Activated CD8-positive, alpha-beta memory T cell treated with anti-CD3 and anti-CD28 coated beads for 48 hours (primary cell): ENCODE data around the gene IGIP.

Experiments
- DNase-seq, 3 experiments: peaks; one replicate each; pipeline ENCODE4 v3.0.0-alpha.2; 2020; ENCODE audit warnings: low read depth in 2 of 3, low spot score in 2 of 3

Gene IGIP

DNA sequence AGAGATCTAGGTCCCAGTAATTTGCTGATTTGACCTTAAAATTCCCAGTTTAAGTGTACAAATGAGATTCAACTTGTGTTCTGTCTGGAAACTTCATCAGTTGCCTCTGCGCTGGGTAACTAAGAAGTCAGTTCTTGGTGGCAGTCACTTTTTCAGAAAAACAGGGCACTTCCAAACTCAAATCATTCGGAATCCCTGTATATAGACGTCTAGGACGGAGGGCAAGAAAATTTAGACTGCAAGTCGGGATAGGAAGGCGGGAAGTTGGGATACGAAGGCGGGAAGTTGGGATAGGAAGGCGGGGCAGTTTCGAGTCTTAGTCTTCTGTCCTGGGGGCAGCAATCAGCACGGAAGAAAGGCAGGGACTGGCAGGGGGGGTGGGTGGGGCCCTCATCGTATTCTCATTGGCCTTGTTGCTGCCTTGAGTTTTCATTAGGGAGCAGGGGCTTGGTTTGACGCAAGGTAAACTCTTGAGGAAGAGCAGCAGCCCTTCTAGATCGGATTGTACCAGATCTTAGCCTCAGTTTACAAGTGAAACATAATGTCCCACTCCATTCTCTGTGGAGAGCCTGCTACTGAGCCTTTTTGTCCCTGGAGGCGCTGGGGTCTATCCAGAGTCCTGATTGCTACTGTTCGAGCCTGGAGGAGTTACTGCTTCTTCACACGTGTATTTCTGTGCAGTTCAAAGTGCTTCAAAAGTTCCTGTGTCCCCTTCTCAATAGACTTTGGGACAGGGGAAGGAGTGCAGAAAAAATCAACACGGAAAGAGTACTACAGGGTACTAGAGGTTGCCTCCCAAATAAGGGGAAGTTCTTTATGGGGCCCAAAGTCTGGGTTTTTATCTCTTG is 14.5 kb upstream of the IGIP start:
- no peak for DNase-seq

DNA sequence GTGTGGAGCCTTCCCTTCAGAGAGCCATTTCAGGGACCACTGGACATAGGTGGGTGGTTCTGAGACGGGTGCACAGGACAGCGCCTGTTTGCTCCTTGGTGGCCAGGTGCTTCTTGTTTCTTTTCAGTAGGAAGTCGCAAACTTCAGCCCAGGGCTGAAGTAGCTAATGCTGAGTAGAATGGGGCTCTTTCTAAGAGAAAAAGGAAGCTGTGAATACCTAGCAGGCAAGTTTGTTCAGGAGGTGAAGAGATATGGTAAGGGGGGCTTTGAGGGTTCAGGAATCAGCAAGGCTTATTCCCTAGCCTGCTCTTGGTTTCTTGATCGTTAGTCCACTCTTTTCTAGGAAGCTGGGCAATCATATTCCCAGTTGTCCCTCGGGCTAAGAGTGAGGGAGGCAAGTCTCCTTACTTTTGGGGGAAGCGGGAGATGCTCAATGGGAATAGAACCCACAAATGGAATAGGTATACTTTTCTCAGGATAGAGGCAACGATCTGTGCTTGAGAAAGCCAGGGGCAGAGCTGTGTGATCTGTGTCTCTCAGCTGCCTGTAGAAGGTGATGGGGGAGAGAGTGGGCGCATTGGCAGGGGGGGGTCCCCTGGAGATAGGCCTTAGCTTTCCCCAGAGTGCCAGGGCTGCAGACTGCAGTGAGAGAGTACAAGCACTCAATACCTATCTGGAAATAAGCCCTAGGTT is 13.7 kb upstream of the IGIP start:
- DNase-seq: no peak

DNA sequence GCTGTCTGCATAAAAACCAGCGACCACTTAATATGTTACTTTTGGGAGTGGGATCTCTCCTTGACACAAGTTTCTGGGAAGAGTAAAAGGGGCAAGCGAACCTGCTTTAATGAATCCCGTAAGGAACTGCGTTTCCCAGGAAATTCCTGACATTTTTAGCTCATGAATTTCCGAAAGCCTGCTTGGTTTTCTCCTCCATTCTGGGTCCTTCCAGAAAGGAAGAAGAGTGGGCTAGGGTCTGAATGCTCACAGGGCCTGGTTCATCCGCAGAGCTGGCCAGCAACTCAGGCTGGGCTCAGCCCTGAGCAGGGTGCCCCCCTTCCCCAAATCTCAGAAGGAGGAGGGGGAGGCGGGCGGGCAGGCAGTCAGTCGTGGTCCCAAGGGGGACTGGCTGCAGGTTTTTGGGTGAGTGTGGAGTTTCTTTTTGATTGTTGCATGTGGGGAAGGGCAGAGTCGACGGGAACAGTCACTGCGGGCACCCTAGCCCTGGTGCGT is 13.0 kb upstream of the IGIP start:
- no peak for DNase-seq

DNA sequence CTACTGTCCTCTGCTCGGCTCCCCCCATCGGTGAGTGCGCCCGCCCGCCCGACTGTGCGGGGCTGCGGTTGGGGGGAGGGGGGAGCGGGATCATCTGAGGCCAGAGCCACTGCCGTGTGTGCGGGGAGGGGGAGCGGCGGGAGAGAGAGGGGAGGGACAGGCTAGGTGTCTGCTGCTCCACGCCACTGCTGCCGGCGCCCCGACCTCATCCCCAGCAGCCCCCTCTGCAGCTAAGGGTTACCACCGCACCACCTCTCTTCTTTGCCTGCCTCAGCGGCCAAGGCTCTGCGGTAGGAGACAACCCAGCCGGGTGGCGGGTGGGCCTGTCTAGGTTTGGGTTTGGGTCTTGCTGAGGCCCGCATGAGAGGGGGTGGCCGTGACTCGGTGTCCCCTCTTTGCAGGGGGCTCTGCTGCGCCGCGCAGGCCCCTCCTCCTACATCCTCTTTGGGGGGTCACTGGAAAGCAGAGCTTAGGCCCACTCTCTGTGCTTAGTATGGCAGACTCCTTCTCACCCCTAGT is 12.5 kb upstream of the IGIP start:
- peak in 1 of 3 experiments; percentile 3 for DNase-seq

DNA sequence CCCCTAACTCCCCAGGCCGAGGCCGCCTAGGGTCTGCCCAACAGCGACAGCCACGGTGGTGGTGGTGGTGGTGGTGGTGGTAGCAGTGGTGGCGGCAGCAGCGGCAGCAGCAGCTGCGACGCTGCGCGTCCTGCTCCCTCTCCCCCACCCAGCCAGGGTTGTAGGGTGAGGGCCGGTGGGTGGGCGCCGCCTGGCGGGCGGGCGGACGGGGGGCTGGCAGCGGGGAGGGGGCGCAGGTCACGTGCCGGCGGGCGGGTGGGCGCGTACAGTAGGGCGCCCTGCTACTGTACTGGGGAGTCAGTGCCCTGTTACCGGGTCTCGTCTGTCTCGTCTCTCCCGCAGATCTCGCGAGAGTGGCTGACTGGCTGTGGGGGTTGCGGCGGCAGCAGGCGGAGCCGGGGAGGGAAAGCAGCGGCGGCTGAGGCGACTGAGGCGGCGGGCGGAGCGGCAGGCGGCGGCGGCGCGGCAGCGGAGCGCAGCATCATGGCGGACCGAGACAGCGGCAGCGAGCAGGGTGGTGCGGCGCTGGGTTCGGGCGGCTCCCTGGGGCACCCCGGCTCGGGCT is 12.0 kb upstream of the IGIP start, which contains the start of gene PURA:
TSS of gene PURA (plus strand) at position 411 of the 565 bp plus-strand sequence. CDS start at position 484, 73 bp downstream.
- DNase-seq: peak; percentile 87 to 92 (median 88)

DNA sequence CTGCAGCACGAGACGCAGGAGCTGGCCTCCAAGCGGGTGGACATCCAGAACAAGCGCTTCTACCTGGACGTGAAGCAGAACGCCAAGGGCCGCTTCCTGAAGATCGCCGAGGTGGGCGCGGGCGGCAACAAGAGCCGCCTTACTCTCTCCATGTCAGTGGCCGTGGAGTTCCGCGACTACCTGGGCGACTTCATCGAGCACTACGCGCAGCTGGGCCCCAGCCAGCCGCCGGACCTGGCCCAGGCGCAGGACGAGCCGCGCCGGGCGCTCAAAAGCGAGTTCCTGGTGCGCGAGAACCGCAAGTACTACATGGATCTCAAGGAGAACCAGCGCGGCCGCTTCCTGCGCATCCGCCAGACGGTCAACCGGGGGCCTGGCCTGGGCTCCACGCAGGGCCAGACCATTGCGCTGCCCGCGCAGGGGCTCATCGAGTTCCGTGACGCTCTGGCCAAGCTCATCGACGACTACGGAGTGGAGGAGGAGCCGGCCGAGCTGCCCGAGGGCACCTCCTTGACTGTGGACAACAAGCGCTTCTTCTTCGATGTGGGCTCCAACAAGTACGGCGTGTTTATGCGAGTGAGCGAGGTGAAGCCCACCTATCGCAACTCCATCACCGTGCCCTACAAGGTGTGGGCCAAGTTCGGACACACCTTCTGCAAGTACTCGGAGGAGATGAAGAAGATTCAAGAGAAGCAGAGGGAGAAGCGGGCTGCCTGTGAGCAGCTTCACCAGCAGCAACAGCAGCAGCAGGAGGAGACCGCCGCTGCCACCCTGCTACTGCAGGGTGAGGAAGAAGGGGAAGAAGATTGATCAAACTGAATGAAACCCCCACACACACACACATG is 11.2 kb upstream of the IGIP start:
- DNase-seq: peak; percentile 14 to 39 (median 17)

DNA sequence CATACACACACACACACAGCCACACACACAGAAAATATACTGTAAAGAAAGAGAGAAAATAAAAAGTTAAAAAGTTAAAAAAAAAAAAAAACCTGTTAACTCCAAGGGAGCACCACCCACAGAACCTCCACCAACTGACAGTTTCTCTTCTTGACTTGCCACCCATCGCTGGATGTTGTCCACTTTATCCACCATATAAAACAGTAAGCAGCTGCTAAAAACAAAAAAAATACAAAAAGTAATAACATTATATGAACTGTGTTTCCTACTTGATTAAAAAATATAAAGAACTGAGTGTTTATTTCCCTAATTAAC is 10.6 kb upstream of the IGIP start:
- DNase-seq: no peak

DNA sequence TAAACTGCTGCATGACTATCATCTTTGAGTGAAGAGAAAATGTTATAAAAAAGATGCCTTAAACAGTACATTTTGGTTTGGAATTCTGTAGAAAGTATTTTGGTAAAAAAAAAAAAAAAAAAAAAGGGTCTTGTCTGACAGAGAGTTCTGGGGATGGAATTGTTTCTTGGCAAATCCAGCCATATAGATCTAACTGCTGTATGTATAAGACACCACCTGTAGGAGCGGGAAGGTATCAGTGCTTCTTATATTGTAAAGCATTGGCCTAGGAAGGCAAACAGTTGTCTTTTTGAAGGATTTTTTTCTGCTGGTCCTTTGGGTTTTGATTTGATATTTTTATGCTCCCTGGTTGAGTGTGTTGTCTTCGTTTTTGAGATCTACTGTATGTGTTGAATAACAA is 9.0 kb upstream of the IGIP start:
- DNase-seq: no peak

DNA sequence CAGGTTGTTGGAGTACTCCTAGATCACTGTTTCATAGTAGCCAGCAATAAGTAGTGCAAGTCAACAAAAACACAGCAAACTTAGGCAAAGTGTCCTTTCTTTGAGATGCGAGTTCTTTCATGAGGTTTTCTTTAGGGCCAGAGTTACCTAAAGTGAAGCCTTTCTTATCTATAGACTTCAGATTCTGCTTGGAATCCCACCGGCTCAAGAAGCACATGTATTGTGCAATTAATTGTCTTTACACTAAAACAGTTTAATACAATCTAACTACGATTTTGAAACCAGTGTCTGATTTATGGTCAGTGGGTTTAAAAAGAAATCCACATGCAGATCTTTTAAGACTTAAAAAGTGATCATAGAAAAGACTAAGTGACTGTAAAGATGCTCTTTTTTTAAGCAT is 8.2 kb upstream of the IGIP start:
- no peak for DNase-seq

DNA sequence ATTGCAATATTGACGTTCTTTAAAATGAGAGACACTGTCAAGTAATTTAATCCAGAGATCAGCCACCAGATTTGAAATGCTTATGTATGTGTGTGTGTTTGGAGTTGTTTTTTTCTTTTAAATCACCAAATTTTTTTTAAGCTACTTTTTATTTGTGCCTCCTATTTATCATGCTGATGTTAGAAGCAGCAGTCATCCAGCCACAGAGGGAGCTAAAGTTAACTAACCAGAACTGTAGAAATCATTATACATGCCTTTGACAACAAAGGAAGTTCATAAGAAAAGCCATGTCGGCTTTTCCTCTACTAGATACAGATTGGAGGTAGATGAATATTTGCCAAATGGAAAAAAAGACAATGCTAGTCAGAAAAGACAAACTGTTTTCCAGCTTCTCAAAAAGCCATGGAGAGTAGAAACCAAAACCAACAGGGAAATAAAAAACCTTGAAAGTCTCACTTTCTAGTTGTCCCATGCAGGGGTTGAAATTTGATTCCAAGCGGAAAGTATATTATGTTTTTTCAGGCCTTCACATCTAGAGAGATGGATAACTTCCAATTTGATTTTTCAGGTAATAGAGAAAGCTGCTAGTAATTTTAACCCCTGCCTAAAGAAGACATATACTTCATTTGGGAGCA is 7.3 kb upstream of the IGIP start:
- DNase-seq: no peak

DNA sequence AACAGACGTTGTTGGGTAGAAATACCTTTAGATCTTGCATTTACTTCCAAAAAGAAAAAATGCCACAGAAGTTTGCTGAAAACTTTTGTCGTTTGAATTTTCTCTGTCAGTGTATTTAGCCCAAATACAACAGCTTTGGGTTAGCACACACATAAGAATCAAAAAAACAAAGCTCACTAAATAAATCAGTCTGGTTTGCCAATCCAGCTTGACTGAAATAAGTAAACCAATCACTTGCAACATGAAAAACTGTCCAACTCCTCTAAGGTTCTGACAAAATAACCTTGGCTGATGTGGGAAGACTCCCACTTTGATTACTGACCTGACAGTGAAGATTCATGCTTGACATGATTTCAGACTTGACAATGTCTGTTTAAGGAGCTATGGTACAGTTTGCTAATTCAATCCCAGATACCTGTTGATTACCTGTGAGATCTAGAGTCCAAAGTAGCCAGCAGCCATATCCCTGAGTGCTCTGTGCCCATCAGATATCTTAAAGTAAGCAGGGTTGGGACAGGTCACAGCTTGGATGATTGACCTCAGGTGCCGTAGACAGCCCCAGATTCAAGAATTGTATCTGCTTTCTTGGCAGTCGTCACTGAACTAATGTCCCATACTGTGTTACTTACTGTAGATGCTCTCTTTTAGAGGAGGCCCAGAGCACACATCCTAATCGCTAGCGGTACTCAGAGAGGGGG is 727 bp downstream of the IGIP start:
- no peak for DNase-seq

DNA sequence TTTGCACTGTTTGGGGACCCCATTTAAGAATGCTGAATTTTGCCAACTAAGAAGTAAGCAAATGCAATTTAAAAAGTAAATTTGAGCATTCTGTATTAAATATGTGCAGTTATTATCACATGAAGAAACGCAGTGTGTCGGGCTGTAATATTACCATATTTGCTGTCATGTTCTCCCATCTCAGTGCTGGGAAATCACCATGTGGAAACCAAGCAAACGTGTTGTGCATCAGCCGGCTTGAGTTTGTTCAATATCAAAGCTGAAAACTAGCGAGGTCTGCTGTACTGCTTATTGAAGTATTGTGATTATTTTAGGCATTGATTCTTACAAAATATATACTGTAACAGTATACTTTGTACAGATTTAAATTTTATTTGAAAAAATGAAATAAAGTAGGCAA is 2.6 kb downstream of the IGIP start:
- DNase-seq: no peak

DNA sequence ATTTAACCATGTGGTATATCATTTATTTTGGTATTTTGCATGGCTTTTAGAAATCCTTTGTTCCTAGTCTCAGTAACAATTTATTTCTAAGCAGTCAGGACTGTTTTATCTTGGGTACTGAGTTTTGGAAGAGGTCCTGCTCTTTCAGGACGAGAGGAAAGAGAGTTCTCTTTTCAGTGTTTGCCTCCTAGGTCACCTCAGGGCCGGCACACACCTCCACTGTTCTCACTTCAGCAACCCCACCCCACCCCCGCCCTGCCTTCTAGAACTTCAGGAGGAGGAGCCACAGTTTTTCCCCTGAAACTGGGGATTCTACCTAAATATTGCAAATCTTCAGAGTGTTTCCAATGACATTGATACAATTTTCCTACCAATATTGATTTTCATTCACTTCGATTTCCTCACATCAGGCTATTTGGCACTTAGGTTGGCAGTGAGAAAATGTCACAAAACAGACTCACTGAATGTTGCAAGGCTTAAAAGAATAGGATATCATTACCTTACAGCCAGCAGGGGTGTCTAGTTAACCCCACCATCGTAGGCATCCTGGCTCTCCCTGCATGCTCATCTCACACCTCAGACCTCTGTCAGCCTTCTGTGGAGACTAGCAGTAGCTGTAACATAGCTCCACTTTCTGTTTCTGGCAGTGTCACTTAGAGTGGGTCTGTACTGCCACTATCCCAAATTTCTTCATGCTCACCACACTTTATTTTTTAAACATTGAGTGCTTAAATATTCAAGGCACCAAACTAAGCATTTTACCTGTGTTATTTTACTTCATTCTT is 5.4 kb downstream of the IGIP start:
- no peak for DNase-seq

DNA sequence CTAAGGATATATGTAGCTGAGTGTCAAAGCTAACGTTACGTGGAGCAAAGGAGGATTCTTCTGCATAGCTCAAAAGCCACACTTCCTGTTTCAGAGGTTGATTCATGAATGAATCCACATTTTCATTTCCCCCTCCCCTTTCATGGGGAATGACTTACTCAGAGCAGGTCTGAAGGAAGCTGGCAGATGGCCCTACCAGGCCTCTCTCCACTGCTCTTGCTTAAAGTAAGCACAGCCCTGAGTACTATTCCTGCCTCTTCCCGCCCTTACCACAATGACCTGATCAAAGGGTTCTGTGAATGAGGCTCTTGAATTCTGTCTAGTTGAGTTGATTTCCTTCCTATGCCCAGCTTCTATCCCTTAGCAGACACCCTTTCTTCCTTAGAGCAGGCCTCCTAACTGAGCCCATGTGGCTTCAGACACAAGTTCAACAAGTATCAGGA is 6.3 kb downstream of the IGIP start:
- no peak for DNase-seq

DNA sequence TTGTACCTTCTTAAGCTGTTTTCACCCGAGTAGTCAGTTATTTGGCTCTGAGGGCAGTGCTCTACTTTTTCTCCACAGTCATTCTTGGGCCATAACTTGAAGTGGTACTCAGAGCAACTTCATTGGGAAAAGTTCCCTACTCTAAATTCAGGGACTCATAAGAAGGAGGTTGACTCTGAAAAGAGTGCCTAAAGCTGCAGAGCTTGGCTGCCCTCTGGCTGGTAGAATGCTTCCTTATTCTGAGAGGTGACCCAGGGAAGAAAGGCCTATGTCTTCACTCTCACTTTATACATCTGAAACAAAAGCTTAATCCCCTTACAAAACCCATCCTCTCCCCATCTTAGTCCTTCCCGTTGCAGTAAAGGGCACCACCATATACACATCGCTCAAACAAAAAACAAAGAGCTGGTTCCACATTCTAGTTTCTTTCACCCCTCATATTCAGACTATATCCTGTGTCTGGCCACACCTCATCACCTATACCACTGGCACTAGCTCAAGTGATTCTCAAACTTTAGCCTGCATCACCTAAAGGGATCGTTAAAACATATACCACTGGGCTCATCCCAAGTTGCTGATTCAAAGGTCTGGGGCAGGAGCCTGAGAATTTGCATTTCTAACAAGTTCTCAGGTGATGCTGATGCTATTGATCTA is 7.9 kb downstream of the IGIP start:
- DNase-seq: no peak

DNA sequence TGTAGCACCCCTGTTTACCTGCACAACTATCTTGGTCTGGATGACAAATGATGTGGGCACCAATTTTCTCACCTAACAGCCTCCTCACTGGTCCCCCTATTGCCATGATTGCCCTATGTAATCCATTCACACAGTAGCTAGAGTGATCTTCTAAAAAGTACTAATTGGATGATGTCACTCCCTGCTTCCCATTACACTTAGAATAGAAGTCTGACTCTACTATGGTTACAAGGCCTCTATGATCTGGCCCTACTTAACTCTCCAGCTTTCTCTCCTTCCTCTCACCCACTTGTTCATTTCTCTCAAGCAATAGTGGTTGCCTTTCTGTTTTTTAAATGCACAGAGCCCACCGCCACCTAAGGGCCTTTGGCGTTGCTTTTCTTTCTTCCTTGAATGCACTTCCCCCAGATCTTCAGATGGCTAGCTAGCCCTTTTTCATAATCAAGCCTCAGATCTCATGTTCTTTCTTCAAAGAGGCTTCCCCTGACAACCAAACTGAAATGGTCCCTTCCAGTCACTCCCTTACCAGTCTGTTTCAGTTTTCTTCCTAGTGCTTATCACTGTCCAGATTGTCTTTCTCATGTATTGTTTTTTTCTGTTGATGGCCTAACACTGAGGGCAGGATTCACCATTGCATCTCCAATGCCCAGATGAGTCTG is 8.7 kb downstream of the IGIP start:
- no peak for DNase-seq

DNA sequence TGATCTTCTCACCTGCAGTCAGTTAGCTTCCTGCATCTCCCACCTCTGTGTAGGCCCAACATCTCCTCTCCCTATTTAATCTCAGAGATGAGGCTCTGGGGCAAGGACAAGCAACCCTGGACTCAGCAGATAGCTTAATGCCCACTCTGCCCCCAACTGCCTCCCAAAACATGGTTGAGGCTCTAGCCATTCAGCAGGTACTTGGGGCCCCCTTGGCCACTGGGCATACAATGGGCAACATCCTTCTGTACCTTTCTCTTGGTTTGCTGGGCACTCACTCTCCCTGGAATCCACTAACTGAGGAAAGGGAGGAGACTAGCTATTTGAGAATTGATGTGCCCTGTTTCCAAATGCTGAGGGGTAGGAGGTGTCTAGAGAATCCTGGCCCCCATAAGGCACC is 9.4 kb downstream of the IGIP start:
- no peak for DNase-seq

DNA sequence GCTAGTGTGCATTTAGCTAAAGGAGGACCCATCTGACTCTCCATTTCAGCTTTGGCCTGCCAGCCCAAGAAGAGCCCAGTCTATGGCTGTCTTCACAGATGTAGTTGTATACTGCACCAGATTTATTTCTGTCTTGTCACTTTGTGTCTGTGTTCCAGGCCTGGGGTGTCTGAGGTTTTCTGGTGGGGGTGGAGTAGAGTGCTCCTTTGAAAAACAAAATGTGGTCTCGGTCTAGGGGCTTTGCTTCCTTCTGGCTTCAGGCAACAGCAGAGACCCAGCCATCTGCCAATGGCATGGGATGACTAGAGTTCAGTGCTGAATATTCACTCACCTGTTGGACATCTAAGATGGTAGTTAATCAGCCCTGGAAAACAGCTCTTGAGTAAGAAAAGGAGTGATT is 10.9 kb downstream of the IGIP start:
- DNase-seq: no peak
